ENCODE results near the gene EHMT1. TPM values are rescaled to one million over a fixed set of nuclear protein-coding genes. Genes with fewer than 3 reads are reported as not detected.
A peak's percentile ranks its signal among the peaks of the same experiment; 100 is the strongest.

EHMT1 gene
- total RNA-seq, 2 experiments from 2014 or later = 112 to 115 TPM

DNA sequence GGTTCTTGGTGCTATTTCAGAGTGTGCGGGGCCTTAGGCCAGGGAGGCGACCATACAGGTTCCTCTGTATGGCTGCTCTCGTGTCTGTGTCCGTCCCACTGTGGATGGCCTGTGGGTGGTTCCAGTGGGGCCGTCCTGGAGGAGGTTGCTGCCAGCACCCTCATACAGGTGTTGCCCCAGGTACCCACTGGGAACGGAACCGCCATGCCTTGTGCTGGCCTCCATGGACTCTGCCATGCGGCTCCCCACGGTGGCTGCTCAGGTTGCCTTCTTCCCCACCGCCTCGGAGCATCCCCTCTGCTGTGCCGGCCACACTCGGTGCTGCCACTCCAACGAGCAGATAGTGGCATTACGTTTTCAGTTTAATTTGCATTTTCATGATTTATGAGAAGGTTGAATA, 129.5 kb downstream of the EHMT1 start:
- POLR2A ChIA-PET = no interaction called here
- no peaks in the 10 kb centered on the region for H3K9me3 Mint-ChIP-seq (ENCODE audit: insufficient read depth)
- no peak overlapping the region for H3K4me3 Mint-ChIP-seq
- peaks cover 64% of the 10 kb centered on the region for H3K36me3 Mint-ChIP-seq (ENCODE audit: low read depth)
- DNase-seq = no peak
- no peak for ATAC-seq
- CTCF ChIA-PET = no interaction called here
- H3K27me3 Mint-ChIP-seq (ENCODE audit: low read depth) = no peaks in the 10 kb centered on the region
- no peak overlapping the region for H3K27ac Mint-ChIP-seq
- H3K4me1 Mint-ChIP-seq (ENCODE audit: low read depth) = peaks cover 15% of the 10 kb centered on the region

DNA sequence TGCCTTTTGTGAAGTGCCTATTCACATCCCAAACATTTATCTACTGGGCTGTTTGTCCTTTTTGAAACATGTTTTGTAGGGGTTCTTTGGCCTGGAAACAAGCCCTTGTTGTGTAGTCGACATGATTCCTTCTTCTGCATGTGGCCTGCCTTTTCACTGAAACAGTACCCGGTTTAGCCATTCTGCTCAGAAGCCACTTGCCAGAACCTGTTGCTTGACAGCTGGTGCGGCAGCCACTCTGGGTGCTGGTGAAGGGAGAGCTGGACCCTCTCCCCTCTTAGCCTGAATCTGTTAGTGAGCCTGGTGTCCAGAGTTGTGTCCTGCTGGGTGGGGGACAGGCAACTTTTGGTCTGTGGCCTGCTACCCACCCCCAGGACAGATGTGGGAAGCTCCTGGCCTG, 129.9 kb downstream of the EHMT1 start:
- CTCF ChIA-PET = no interaction called here
- POLR2A ChIA-PET = no interaction called here
- no peak for ATAC-seq
- no peak overlapping the region for H3K27ac Mint-ChIP-seq
- peaks cover 63% of the 10 kb centered on the region for H3K36me3 Mint-ChIP-seq (ENCODE audit: low read depth)
- H3K27me3 Mint-ChIP-seq (ENCODE audit: low read depth) = no peaks in the 10 kb centered on the region
- DNase-seq = no peak
- peaks cover 15% of the 10 kb centered on the region for H3K4me1 Mint-ChIP-seq (ENCODE audit: low read depth)
- H3K4me3 Mint-ChIP-seq = no peak overlapping the region
- no peaks in the 10 kb centered on the region for H3K9me3 Mint-ChIP-seq (ENCODE audit: insufficient read depth)

DNA sequence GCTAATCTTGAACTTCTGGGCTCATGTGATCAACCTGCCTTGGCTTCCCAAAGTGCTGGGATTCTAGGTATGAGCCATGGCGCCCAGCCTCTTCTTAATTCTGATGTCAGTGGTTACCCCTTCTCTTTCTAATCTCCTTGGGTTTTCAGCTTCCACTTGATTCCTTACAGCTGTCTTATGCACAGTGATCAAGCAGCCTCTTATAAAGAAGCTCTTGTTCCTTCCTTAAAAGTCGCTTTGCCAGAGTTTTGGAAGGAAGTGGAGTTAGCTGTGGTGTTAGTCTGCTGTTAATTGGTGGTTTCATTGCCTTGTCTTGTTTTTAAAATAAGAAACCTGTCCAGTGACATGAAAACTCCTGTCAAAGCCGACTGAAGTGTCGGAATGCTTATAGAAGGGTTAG, 130.7 kb downstream of the EHMT1 start:
- Mint-ChIP-seq H3K27ac (no peak overlapping the region), H3K4me1 (ENCODE audit: low read depth) (peaks cover 15% of the 10 kb centered on the region), H3K9me3 (ENCODE audit: insufficient read depth) (peaks cover 6% of the 10 kb centered on the region), H3K4me3 (no peak overlapping the region), H3K36me3 (ENCODE audit: low read depth) (peaks cover 66% of the 10 kb centered on the region), H3K27me3 (ENCODE audit: low read depth) (no peaks in the 10 kb centered on the region)
- ATAC-seq (no peak), DNase-seq (no peak)
- CTCF ChIA-PET = no interaction called here
- POLR2A ChIA-PET = no interaction called here

DNA sequence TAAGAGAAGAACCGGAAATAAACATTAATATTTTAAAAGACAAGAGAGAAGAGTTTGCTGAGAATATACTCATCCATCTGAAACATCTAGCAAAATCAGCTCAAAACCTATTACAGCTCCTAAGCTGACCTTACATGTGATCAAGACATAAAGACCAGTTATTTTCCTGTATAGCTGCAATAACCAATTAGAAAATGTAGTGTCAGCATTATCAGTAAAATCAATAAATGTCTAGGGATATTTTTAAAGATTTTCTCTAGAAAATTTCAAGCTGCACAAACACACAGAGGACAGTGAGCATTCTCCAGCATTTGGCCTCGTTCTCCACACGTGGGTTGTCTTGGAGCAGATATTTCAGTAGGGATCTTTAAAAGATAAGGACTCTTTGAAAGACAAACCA, 131.2 kb downstream of the EHMT1 start:
- Mint-ChIP-seq H3K9me3 (ENCODE audit: insufficient read depth) (peaks cover 11% of the 10 kb centered on the region), H3K4me3 (no peak overlapping the region), H3K27ac (no peak overlapping the region), H3K36me3 (ENCODE audit: low read depth) (peaks cover 66% of the 10 kb centered on the region), H3K27me3 (ENCODE audit: low read depth) (no peaks in the 10 kb centered on the region), H3K4me1 (ENCODE audit: low read depth) (peaks cover 10% of the 10 kb centered on the region)
- ChIA-PET CTCF (interaction anchor here (1.4 kb wide), 1 partner anchor 77 kb away, joined by 4 read pairs; no protein-coding TSS in a partner anchor), POLR2A (interaction anchor here (0.6 kb wide), 1 partner anchor 8 kb away, joined by 3 read pairs; no protein-coding TSS in a partner anchor)
- DNase-seq (no peak), ATAC-seq (no peak)

DNA sequence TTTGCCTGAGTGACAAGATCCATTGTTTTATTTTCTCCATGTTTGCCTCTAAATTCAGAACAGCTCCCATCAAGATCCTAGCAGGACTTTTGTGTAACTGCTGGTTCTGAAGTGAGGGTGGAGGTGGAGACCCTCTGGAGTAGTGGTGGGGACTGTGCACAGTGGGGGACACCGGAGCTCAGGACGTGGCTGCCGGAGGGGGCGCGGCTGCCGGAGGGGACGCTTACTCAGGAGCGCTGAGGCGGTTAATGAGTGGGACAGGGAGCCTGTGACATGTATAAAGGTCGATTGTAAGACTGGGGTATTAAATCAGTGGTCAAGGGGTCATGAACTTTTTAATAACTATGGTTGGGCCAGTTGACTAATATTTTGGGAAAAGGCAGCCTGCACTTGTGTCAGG, 131.8 kb downstream of the EHMT1 start:
- Mint-ChIP-seq H3K27me3 (ENCODE audit: low read depth) (no peaks in the 10 kb centered on the region), H3K27ac (no peak overlapping the region), H3K36me3 (ENCODE audit: low read depth) (peaks cover 69% of the 10 kb centered on the region), H3K9me3 (ENCODE audit: insufficient read depth) (peaks cover 17% of the 10 kb centered on the region), H3K4me3 (no peak overlapping the region), H3K4me1 (ENCODE audit: low read depth) (peaks cover 5% of the 10 kb centered on the region)
- DNase-seq (no peak), ATAC-seq (no peak)
- CTCF ChIA-PET = interaction anchor here (1.4 kb wide), 1 partner anchor 78 kb away, joined by 4 read pairs; no protein-coding TSS in a partner anchor
- POLR2A ChIA-PET = interaction anchor here (0.6 kb wide), 1 partner anchor 8 kb away, joined by 3 read pairs; no protein-coding TSS in a partner anchor

DNA sequence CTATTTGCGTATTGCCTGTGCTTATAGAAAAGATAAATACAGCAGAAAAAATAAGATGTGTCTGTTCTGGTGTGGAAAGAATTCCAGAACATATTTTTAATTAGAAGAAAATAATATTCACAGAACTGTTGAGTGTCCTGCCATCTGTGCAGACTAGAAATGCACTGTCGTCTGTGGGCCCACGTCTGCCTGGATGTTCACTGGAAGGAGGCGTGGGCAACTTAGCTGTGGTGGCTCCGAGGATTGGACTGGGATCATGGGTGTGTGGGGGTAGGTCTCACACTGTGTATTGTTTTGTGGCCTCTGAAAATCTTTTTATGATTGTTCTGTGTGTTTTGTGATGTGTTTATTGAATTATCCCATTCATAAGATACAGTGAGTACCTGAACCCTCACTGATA, 132.8 kb downstream of the EHMT1 start:
- Mint-ChIP-seq H3K27me3 (ENCODE audit: low read depth) (no peaks in the 10 kb centered on the region), H3K9me3 (ENCODE audit: insufficient read depth) (peaks cover 26% of the 10 kb centered on the region), H3K36me3 (ENCODE audit: low read depth) (peaks cover 73% of the 10 kb centered on the region), H3K27ac (no peak overlapping the region), H3K4me3 (no peak overlapping the region), H3K4me1 (ENCODE audit: low read depth) (peaks cover 6% of the 10 kb centered on the region)
- POLR2A ChIA-PET = no interaction called here
- no peak for DNase-seq
- CTCF ChIA-PET = no interaction called here
- no peak for ATAC-seq

DNA sequence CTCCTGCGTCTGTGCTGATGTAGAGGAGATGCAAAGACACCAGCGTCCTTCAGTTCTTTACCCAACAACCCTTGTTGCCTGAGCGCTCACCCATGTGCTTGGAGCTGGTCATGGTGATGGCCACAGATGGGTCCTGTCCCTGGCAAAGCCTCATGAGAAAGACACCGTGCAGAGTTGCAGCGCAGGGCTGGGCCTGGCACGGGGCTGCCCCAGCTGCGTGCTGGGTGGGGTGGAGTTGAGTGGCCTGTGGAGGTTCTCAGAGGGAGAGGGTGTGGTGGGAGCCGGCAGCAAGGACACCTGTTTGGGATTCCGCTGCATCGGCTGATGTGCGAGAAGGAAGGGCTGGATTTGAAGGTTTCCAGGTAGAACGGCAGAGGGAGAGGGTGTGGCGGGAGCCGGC, 133.6 kb downstream of the EHMT1 start:
- ChIA-PET CTCF (no interaction called here), POLR2A (no interaction called here)
- H3K36me3 Mint-ChIP-seq (ENCODE audit: low read depth) = peaks cover 76% of the 10 kb centered on the region
- peaks cover 26% of the 10 kb centered on the region for H3K9me3 Mint-ChIP-seq (ENCODE audit: insufficient read depth)
- no peaks in the 10 kb centered on the region for H3K27me3 Mint-ChIP-seq (ENCODE audit: low read depth)
- DNase-seq = no peak
- no peak for ATAC-seq
- H3K27ac Mint-ChIP-seq = no peak overlapping the region
- H3K4me3 Mint-ChIP-seq = no peak overlapping the region
- H3K4me1 Mint-ChIP-seq (ENCODE audit: low read depth) = peaks cover 14% of the 10 kb centered on the region

DNA sequence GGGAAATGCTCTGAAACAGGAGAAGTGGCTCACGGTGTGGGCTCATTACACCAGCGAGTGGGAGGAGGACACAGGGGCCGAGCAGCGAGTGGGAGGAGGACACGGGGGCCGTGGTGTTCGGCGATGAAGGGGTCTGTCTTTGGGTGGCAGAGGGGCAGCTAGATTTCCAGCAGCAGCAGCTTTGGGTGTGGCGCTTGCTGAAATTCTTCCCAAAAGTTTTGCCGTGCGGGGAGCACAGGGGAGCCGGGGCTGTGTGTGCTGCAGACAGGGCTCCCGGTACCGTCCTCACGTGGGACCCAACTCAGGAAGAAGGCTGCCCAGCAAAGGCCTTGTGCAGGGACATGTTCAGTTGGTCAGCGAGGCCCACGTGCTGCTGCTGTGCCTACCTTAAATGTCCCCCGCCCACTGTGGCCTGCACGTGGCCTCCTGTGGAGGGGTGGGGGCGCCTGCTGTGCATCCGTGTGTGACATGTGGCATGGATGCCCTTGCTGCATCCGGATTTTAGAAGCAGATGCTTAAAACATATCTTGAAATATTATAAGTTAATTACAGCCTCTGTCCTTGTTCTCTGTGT, 134.5 kb downstream of the EHMT1 start:
- Mint-ChIP-seq H3K27ac (no peak overlapping the region), H3K9me3 (ENCODE audit: insufficient read depth) (peaks cover 26% of the 10 kb centered on the region), H3K27me3 (ENCODE audit: low read depth) (no peaks in the 10 kb centered on the region), H3K4me1 (ENCODE audit: low read depth) (peaks cover 23% of the 10 kb centered on the region), H3K4me3 (no peak overlapping the region), H3K36me3 (ENCODE audit: low read depth) (peaks cover 76% of the 10 kb centered on the region)
- ChIA-PET POLR2A (no interaction called here), CTCF (no interaction called here)
- DNase-seq (no peak), ATAC-seq (no peak)

DNA sequence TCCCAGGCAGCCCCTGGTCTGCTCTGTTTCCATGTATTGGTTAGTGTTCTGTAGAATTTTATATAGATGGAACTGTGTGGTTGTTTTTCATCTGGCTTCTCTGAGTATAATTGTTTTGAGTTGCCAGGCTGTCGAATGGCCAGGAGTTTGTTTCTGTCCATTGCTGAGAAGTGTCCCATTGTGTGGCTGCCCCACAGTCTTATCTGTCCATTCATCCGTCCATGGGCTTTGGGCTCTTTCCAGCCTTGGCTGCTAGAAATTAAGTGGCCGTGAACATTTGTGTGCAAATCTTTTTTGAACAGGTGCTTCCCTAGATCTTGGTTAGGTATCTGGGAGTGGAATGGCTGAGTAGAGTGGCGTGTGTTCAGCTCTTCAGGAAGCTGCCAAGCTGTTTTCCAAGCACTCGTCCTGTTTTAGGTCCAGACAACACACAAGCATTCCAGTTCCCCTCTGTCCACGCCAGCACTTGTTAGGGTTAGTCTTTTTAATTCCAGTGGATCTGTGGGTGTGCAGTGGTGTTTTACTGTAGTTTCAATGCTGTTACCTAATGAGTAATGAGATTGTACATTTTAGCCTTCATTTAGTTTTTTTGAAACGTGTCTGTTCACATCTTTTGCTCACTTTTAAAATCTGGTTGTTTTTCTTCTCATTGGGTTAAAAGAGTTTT, 136.6 kb downstream of the EHMT1 start:
- Mint-ChIP-seq H3K4me3 (no peak overlapping the region), H3K27ac (no peak overlapping the region), H3K27me3 (ENCODE audit: low read depth) (no peaks in the 10 kb centered on the region), H3K9me3 (ENCODE audit: insufficient read depth) (peaks cover 26% of the 10 kb centered on the region), H3K36me3 (ENCODE audit: low read depth) (peaks cover 89% of the 10 kb centered on the region), H3K4me1 (ENCODE audit: low read depth) (peaks cover 34% of the 10 kb centered on the region)
- ATAC-seq (no peak), DNase-seq (no peak)
- ChIA-PET CTCF (interaction anchor here (1.4 kb wide), 1 partner anchor 82 kb away, joined by 4 read pairs; no protein-coding TSS in a partner anchor), POLR2A (no interaction called here)

DNA sequence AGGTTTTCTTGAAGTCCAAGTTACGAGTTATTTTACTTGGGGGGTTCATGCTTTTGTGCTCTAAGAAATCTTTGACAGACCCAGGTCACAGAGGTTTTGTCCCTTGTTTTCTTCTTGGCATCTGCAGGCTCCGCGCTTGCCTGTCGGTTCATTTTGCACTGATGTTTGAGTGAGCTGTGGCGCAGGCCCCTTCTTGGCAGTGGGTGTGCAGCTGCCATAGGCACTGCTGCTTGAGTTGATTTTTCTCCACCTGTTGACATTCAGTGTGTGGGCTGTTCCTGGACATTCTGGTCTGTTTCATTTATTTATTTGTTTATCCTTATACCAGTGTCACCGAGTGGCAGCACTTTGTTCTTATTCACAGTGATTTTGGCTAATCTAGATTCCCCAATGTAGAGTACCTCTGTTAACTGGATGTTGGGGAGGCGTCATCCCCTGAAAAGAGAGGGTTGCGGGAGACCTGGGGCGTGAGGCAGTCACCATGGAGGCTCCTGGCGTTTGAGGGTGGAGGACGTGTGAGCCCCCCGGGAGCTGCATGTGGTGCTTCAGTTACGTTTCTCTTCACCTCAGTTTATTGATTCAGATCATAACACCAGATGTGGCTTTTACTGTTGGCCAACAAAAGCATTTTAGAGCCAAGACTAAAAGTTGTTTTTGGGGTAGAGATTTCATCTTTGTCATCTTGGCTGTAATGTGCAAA, 137.4 kb downstream of the EHMT1 start:
- CTCF ChIA-PET = interaction anchor here (1.4 kb wide), 1 partner anchor 83 kb away, joined by 4 read pairs; no protein-coding TSS in a partner anchor
- DNase-seq = no peak
- H3K36me3 Mint-ChIP-seq (ENCODE audit: low read depth) = peaks cover 88% of the 10 kb centered on the region

DNA sequence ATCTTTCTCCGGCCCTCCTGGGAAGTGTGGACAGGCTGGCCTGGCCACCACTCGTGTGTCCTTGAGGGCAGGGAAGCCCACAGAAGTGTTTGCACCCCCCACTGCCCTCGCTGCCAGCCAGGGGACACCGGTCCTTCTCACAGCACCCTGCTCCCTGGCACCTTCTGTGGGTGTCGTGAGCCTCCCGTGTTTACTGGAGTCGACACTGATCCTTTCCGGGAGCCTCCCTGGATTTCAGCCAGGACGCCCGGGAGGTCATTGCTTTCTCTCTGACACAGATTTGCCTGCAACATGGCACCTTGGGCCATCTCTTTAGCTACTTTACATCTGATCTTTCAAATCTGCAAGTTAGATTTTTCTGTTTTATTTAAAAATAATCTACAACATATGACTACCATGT, 138.3 kb downstream of the EHMT1 start:
- Mint-ChIP-seq H3K27ac (peak overlapping the region; percentile 70), H3K36me3 (ENCODE audit: low read depth) (peaks cover 84% of the 10 kb centered on the region), H3K4me3 (no peak overlapping the region), H3K9me3 (ENCODE audit: insufficient read depth) (peaks cover 26% of the 10 kb centered on the region), H3K27me3 (ENCODE audit: low read depth) (no peaks in the 10 kb centered on the region), H3K4me1 (ENCODE audit: low read depth) (peaks cover 34% of the 10 kb centered on the region)
- DNase-seq (no peak), ATAC-seq (no peak)
- ChIA-PET CTCF (interaction anchor here (1.4 kb wide), 1 partner anchor 84 kb away, joined by 4 read pairs; no protein-coding TSS in a partner anchor), POLR2A (no interaction called here)

More for the DNA sequence above, 137.4 kb downstream of the EHMT1 start:
- no peak overlapping the region for H3K4me3 Mint-ChIP-seq
- POLR2A ChIA-PET = interaction anchor here (0.6 kb wide), 1 partner anchor 82 kb away, joined by 3 read pairs; no protein-coding TSS in a partner anchor
- peak overlapping the region; percentile 11 for H3K27ac Mint-ChIP-seq
- ATAC-seq = no peak
- H3K4me1 Mint-ChIP-seq (ENCODE audit: low read depth) = peaks cover 34% of the 10 kb centered on the region
- H3K9me3 Mint-ChIP-seq (ENCODE audit: insufficient read depth) = peaks cover 26% of the 10 kb centered on the region
- no peaks in the 10 kb centered on the region for H3K27me3 Mint-ChIP-seq (ENCODE audit: low read depth)

DNA sequence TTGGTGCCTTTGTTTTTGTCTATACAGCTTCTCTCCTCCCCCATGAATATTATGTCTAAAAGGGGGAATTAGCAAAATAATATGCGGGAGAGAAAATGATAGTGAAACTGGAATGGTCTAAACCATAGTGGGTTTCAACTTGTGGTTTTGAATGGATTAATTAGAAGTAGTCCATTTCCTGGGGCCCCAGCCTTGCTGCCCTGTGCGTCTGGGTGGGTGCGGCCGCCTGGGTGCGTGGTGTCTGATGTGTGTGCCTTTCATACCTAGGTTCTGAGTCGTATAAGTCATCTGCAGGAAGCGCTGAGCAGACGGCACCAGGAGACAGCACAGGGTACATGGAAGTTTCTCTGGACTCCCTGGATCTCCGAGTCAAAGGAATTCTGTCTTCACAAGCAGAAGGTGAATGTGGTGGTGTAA, 138.8 kb downstream of the EHMT1 start:
- ChIA-PET CTCF (interaction anchor here (1.4 kb wide), 2 partner anchors 12 to 85 kb away, joined by 3 read pairs; no protein-coding TSS in a partner anchor), POLR2A (no interaction called here)
- Mint-ChIP-seq H3K36me3 (ENCODE audit: low read depth) (peaks cover 83% of the 10 kb centered on the region), H3K4me3 (peak overlapping the region; percentile 4), H3K9me3 (ENCODE audit: insufficient read depth) (peaks cover 26% of the 10 kb centered on the region), H3K27me3 (ENCODE audit: low read depth) (no peaks in the 10 kb centered on the region), H3K27ac (peak overlapping the region; percentile 71), H3K4me1 (ENCODE audit: low read depth) (peaks cover 34% of the 10 kb centered on the region)
- DNase-seq (peak; percentile 41), ATAC-seq (peak; percentile 68)
